Islet of Langerhans (tissue), 1 donor: ENCODE results near the gene AMER2.
A peak's percentile ranks its signal among the peaks of the same experiment; 100 is the strongest.
"Not testable (repeated sequence)": the region's sequence is repeated elsewhere in the genome, so short reads cannot be mapped to it uniquely, and the experiment has no call there.

Source experiments
- FAIRE-seq: peaks from one replicate; lab custom pipeline; 2011; peaks lifted over from hg19 to GRCh38; lab: Jason Lieb, UNC

AMER2 gene

DNA sequence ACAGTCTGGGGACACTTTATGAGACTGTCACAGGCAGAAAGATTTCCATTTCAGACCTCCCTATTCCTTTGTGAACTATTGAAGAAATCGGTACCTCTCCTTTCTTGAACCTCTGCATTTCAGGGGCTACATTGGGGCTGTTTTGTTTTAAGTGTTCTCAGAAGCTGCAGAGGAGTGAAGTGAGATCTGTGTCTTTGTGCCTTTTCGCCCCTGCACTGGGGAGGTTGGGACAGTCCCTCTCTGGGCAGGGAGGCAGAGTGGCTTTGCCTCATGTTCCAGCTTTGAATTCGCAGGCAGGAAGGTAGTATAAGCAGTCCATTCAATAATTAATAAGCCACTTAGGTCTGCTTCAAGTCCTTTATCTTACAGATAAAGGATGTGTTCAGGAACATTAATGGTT, 9.5 kb upstream of the AMER2 start:
- FAIRE-seq: no peak

DNA sequence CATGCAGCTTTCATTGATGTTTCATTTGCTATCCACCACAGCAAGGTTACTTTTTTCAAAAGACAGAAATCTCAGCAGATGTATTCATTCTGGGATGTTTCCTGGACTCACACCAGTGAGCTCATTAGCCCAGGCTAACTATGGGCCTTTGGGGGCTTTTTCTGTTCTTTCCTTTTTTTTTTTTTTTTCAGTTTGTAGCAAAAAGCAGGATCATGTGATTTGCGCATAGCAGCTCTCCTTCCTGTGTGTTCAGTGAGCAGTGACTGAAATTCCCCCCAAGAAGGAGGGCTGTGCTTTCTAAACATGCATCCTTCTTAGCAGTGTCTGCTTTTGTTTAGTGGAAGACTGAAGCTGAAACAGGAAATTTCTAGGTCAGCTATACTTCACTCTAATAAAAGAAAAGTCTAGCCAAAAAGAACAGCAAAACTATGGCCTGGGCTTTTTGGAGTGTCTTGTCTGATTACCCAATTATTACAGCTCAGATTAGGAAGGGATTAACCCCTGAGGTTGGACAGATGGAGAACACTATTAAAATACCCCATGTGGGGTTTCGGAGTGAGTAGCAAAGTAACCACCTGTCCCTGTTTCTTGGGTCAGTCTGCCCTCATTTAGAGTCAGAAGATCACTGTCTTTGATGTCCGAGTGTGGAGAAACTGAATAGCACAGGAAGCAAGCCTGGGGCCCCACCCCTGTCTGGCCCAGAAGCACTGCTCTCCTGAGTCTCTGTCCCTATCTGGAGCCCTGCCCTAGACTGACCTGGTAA, 8.9 kb upstream of the AMER2 start:
- FAIRE-seq: no peak

DNA sequence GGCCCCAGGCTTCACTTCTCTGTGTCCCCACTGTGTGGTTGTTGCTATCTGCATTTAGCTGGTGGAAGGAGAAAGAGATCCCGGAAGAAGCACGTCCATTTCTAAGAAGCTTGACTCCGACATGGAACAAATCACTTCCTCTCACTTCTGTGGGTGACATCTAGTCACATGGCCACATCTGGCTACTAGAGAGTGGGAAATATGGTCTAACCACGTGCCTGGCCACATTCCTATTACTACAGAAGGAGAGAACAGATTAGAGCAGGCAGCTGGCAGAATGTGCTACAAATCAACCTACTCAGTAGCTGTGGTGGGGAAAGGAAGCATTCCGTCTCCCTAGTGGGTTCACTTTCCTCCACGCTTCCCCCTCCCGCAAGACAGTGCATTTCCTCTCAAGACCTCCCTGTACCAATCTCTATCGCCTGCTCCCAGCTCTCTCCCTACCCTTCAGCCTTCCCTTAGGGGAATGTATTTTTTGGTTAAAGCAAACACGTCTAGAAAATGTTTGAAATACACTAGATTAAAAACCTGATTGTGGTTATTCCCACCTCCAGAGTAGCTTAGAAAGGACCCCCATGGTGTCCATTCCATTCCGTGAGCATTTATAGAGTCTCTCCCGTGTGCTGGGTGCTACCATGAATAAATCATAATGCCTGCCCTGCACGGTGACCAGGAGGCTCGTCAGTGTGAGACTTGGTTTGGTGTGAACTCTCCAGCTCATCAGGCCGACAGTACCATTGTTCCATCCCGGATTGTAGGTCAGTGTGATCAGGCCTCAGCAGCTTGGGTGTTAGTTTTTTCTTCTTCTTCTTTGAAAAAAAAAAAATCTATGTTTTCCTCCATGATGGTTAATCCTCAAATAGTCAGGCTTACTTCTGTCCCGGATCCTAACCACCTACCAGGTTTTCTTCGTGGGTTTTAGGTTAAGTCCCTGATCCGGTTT, 8.0 kb upstream of the AMER2 start:
- FAIRE-seq: no peak

DNA sequence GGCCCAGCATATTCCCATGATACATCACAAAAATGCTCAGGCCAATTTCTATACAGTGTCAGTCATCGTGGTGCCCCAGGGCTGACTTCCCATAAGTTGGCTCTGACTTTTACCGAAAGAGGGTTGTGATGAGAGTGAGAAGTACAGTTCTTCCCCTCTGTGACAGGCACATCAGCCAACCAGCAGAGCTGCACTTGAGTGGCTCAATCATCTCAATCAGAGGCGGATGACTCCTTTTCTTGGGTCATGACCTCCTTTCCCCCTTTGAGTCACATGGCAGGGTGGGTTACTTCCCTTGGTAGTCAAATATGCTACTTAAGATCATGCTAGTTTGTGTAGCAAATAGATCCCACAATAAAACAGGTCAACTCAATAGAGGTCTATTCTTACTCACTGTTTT, 6.9 kb upstream of the AMER2 start:
- FAIRE-seq: no peak

DNA sequence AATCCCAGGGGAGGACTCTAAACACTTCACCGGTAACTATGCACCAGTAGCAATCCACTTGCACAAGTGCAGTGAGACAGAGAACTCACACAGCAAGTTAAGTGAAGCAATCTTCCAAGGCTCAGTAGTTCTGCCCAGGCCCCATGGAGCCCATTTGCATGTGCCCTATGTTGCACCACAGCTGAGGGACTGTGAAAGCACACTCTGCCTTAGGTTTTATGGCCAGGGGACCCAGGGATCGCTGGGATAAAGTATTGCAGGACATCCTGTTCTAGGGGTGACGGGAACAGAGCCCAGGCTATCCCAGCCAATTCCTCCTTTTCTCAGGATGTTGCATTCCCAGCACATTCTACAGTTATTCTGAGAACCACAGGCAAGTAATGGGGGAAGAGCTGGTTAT, 6.0 kb upstream of the AMER2 start:
- FAIRE-seq: no peak

DNA sequence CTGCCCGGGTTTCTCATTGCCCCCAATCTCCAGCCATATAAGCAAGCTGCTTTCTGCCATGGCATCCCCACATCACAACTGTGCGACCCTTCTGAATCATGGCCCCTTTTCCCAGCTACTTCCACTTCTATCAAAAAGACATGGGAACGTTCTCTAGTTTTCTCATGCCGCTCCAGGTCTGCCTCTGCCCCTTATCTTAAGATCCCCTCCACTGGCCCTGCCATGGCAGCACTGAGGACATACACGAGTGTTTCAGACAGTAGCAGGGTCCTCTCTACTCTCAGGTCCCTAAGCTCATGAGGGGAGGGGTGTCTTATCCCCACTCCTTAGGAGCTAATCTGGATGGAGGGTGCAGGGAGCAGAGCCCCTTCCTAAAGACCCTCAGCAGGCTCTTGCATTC, 5.5 kb upstream of the AMER2 start:
- FAIRE-seq: no peak

DNA sequence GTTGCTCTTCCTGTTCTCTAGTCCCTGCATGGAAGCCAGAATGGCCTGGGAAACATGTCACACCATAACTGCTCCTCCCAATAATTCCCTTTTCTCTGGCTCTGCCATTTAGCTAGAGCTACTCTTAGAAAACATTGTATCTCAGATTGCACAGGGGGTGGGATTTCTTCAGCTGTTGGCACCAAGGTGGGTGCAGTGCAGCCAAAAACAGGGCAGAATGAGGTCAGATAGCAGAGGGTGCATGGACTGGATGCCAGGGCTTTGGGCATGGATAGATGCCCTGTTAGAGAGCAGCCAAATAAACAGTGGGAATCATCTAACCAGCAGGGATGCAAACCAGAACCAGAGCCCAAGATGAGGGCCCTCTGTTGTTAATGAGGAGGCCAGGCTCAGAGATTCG, 4.9 kb upstream of the AMER2 start:
- FAIRE-seq: no peak

GRCh38 chr13:25175431-25175830, 3.3 kb upstream of the AMER2 start:
- no peak for FAIRE-seq

DNA sequence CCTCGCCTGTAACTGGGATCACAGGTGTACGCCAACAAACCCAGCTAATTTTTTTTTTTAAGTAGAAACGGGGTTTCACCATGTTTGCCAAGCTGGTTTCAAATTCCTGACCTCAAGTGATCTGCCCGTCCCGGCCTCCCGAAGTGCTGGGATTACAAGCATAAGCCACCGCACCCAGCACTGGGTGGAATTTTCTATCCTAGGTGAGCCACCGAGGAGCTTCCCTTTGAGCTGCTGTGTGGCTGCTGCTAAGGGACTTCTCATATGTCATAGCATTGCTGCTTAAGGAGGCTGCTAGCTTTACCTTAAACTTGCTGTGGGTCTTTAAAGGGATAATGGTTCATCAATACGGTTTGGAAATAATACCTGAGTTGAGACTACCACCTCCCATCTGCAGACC, 2.9 kb upstream of the AMER2 start:
- FAIRE-seq: no peak

- FAIRE-seq: no peak
Measured at GRCh38 chr13:25174304-25174703, 2.2 kb upstream of the AMER2 start.

DNA sequence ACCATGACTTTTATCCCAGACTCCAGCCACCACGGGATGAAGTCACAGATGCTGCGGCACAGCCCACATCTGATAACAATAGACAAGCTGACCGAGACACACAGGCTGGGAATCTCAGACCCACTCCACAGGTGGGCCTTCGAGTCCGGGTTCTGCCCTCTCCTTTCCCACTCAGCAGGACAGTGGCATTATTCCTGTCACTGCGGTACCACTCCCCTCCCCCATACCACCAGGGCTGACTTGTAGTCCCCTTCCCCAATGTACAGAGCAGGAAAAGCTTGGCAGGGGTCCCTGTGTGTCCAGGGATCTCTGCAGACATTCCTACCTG, 179 bp upstream of the AMER2 start:
- no peak for FAIRE-seq

- FAIRE-seq: no peak
Measured at GRCh38 chr13:25171170-25171516, 945 bp downstream of the AMER2 start.

DNA sequence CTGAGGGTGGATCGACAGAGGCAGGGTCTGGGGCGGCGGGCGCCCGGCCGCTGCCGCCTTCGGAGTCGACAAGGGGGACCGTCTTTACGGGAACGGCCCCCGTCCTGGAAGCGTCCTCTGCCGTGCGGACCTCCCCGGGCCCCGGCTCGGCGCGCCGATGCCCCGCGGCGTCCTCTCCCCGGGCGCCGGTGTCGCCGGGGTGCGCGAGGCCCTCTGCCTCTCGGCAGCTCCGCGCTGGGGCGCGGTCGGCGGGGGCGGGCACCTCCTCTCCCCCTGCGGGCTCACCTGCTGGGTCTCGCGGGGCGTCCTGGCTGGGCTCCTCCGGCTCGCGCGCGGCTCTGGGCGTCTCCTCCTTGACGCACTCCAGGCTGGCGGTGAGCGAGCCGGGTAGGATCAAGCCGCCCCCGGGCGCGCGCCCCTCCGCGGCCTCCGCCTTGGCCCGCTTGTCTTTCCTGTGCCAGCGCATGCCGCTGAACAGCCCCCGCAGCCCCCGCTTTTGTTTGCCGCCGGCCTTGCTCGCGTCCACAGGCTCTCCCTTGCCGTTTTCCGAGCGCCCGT, 1.5 kb downstream of the AMER2 start:
- FAIRE-seq: no peak

- no peak for FAIRE-seq
Measured at GRCh38 chr13:25169951-25170553, 2.0 kb downstream of the AMER2 start.

DNA sequence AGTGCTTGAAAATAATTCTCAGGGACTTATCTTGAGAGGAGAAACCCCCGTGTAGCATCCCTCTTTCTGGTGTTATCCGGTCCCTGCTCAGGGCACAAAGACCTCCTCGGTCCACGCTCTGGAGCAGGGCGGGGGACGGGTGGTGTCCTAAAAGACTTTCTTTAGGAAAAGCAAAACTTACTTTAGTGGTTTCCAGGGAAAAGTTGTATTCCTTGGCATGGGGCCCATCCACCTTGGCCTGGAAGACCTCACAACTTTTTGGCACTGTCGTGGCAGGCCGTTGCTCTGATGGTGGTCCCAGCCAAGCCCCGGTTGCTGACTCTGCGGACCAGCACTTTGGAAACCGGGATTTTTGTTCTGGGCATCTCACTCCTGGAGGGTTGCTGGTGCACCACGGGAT, 2.7 kb downstream of the AMER2 start:
- no peak for FAIRE-seq

DNA sequence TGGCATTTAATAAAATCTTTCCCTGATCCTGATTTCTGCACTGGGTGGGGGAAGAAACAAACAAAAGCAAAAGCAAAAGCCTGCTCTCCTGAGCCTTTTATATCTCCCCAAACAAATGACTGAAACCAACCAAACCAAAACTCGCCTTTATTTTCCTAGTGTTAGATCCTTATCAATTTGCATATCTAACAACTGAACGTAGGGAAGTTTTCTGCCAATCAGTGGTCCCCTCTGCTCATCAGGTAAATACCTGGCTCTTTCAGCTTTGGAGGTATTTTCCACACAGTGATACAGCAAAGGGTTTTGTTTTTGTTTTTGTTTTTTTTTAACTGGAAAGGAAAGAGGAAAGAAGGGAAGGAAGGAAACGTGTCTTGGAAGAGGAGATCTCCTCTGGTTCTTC, 3.3 kb downstream of the AMER2 start:
- FAIRE-seq: no peak

- FAIRE-seq: peak; percentile 56
Measured at GRCh38 chr13:25167382-25168174, 4.5 kb downstream of the AMER2 start.

DNA sequence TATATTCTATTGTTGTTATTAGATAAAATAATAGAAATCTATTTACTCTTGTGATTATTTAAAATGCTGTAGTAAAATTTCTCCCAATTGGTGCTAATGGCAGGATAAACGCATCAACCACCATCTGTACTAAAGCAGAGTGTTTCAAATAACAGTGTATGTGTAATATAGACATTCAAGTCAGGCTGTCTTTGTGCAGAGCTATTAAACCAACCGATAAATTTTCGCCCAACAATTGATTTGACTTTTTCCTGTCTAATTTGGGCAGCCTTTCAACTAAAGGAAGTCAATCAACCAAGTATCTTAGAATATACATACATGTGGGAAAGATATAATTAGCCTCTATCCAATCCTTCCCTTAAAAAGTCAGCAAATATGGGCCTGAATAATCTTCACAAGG, 5.8 kb downstream of the AMER2 start:
- no peak for FAIRE-seq

- no peak for FAIRE-seq
Measured at GRCh38 chr13:25165663-25166062, 6.4 kb downstream of the AMER2 start.

GRCh38 chr13:25165163-25165562, 6.9 kb downstream of the AMER2 start:
- not testable (repeated sequence) for FAIRE-seq

GRCh38 chr13:25157681-25158080, 14.4 kb downstream of the AMER2 start:
- FAIRE-seq: no peak

DNA sequence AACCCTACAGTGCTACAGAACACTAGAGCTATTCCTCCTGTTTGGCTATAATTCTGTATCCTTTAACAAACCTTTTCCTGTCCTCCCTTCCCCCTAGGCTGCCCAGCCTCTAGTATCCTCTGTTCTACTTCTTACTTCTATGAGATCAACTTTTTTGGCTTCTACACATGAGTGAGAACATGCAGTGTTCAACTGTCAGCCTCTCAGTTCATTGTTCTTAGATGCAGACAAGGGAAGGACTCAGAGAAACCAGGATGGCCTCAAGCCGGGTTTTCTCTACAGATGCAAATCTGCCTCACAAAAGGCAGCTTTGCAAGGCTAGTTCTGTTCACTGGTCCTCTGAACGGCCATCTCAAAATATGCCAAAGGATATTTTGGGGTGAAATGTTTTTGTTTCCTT, 18.4 kb downstream of the AMER2 start:
- FAIRE-seq: no peak
